ENCODE results near the gene BLM. TPM values are rescaled to one million over a fixed set of nuclear protein-coding genes. Genes with fewer than 3 reads are reported as not detected.

The BLM gene
- total RNA-seq, 6 experiments from 2014 or later = 2.8 to 7.7 (median 6.1) TPM

DNA sequence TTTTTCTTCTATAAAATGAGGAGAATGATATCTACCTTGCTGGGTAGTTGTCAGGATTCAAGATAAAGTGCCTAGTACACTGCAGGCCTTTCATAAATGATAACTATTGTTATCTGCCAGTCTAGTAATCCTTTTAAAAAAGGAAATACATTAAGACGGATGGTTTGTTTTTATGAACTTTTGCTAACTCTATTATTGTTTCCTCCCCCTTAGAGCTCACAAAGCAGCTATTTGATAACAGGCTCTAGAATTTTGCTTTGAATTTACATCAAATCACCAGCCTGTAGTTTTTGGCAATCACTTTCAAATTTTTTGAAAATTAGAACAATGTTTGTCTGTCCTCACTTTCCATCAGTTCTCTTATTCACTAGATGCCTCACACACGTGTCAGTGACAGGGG, 39.8 kb downstream of the BLM start:
- Mint-ChIP-seq H3K4me3 (no peak overlapping the region), H3K36me3 (ENCODE audit: low read depth) (0 out of 2 replicates have a peak, but pooled peaks cover under 1% of the 10 kb centered on the region), H3K9me3 (no peaks in the 10 kb centered on the region), H3K27me3 (ENCODE audit: insufficient read depth) (no peaks in the 10 kb centered on the region), H3K4me1 (ENCODE audit: low read depth) (peaks cover 5% of the 10 kb centered on the region; the same call in 1 of the 2 replicates), H3K27ac (no peak overlapping the region)
- TF ChIP-seq, protein P1, sequence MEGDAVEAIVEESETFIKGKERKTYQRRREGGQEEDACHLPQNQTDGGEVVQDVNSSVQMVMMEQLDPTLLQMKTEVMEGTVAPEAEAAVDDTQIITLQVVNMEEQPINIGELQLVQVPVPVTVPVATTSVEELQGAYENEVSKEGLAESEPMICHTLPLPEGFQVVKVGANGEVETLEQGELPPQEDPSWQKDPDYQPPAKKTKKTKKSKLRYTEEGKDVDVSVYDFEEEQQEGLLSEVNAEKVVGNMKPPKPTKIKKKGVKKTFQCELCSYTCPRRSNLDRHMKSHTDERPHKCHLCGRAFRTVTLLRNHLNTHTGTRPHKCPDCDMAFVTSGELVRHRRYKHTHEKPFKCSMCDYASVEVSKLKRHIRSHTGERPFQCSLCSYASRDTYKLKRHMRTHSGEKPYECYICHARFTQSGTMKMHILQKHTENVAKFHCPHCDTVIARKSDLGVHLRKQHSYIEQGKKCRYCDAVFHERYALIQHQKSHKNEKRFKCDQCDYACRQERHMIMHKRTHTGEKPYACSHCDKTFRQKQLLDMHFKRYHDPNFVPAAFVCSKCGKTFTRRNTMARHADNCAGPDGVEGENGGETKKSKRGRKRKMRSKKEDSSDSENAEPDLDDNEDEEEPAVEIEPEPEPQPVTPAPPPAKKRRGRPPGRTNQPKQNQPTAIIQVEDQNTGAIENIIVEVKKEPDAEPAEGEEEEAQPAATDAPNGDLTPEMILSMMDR (IDR thresholded peaks at IDR 0.05) = no peak
- DNase-seq = no peak

DNA sequence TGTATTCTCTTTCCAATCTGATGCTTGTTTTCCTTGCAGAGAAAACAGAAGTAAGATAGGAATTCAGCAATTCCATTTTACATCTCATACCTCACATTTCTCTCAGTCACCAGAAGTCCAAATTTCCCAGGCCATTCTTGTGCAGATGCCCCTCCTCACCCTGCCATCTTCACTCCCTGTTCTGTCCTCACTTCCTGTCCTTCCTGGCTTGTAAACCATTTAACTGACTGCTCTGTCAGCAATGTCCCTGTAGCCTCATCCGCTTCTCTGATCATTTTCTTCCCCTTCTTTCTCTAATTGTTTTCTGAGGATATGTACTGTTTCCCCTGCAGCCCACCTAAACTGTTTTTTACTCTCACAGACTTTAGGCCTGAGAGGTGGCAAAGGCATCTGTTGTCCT, 40.3 kb downstream of the BLM start:
- TF ChIP-seq, protein P1 (IDR thresholded peaks at IDR 0.05) = no peak
- peaks cover 5% of the 10 kb centered on the region; the same call in 1 of the 2 replicates for H3K4me1 Mint-ChIP-seq (ENCODE audit: low read depth)
- no peak for DNase-seq
- no peaks in the 10 kb centered on the region for H3K9me3 Mint-ChIP-seq
- H3K4me3 Mint-ChIP-seq = no peak overlapping the region
- peak overlapping the region; percentile 6; the same call in 1 of the 2 replicates for H3K27ac Mint-ChIP-seq
- no peaks in the 10 kb centered on the region for H3K27me3 Mint-ChIP-seq (ENCODE audit: insufficient read depth)
- 0 out of 2 replicates have a peak, but pooled peaks cover 4% of the 10 kb centered on the region for H3K36me3 Mint-ChIP-seq (ENCODE audit: low read depth)

DNA sequence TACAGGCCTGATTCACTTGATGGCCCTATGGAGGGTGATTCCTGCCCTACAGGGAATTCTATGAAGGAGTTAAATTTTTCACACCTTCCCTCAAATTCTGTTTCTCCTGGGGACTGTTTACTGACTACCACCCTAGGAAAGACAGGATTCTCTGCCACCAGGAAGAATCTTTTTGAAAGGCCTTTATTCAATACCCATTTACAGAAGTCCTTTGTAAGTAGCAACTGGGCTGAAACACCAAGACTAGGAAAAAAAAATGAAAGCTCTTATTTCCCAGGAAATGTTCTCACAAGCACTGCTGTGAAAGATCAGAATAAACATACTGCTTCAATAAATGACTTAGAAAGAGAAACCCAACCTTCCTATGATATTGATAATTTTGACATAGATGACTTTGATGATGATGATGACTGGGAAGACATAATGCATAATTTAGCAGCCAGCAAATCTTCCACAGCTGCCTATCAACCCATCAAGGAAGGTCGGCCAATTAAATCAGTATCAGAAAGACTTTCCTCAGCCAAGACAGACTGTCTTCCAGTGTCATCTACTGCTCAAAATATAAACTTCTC, 43.6 kb downstream of the BLM start:
- TF ChIP-seq, protein P1 (IDR thresholded peaks at IDR 0.05) = no peak
- Mint-ChIP-seq H3K9me3 (no peaks in the 10 kb centered on the region), H3K36me3 (ENCODE audit: low read depth) (0 out of 2 replicates have a peak, but pooled peaks cover 4% of the 10 kb centered on the region), H3K4me3 (no peak overlapping the region), H3K27ac (no peak overlapping the region), H3K27me3 (ENCODE audit: insufficient read depth) (no peaks in the 10 kb centered on the region), H3K4me1 (ENCODE audit: low read depth) (peaks cover 5% of the 10 kb centered on the region; the same call in 1 of the 2 replicates)
- no peak for DNase-seq

DNA sequence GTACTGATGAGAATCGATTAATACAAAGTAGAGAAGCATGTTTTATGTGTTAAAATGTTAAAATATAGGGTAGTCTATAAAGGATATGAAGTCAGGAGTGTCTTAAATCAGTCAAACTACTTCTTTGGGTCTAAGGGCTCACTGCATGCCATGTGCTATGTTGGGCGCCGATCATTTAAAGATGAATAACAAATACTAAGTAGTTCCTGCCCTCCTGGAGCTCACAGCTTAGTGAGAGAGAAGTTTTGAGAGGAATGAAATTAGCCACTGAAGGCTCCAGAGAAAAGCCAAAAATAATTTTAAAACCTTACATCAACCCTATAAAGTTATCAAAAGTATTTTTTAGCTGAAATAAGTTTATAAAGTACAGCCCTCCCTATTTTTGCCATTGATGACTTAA, 44.5 kb downstream of the BLM start:
- H3K9me3 Mint-ChIP-seq = no peaks in the 10 kb centered on the region
- no peak for DNase-seq
- no peak overlapping the region for H3K27ac Mint-ChIP-seq
- TF ChIP-seq, protein P1 (IDR thresholded peaks at IDR 0.05) = no peak
- no peak overlapping the region for H3K4me3 Mint-ChIP-seq
- H3K27me3 Mint-ChIP-seq (ENCODE audit: insufficient read depth) = no peaks in the 10 kb centered on the region
- H3K36me3 Mint-ChIP-seq (ENCODE audit: low read depth) = 0 out of 2 replicates have a peak, but pooled peaks cover 4% of the 10 kb centered on the region
- H3K4me1 Mint-ChIP-seq (ENCODE audit: low read depth) = peaks cover 5% of the 10 kb centered on the region; the same call in 1 of the 2 replicates

DNA sequence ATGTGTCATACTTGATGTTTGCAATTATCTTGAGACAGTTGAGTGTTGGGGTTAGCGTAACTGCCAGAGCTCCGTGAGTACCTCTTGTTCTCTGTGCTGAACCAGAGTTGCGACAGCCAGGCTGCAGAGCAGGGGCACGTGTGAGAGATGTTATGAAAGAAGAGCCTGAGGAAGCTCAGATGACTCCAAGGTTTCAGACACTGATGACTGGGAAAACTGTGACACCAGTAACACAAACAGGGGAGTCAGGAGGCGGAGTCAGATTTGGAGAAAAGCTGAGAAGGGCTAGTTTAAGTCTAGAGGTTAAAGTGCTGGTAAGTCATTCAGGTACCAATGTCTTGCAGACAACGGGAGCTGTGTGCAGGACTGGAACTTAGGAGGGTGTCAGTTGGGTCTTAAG, 45.0 kb downstream of the BLM start:
- Mint-ChIP-seq H3K27me3 (ENCODE audit: insufficient read depth) (no peaks in the 10 kb centered on the region), H3K4me1 (ENCODE audit: low read depth) (peaks cover 2% of the 10 kb centered on the region; the same call in 1 of the 2 replicates), H3K4me3 (no peak overlapping the region), H3K9me3 (no peaks in the 10 kb centered on the region), H3K36me3 (ENCODE audit: low read depth) (0 out of 2 replicates have a peak, but pooled peaks cover 4% of the 10 kb centered on the region), H3K27ac (no peak overlapping the region)
- no peak for DNase-seq
- TF ChIP-seq, protein P1 (IDR thresholded peaks at IDR 0.05) = no peak
